ENCODE results near the gene VIP.
"Not testable (repeated sequence)": the region's sequence is repeated elsewhere in the genome, so short reads cannot be mapped to it uniquely, and the experiment has no call there.

The VIP gene

DNA sequence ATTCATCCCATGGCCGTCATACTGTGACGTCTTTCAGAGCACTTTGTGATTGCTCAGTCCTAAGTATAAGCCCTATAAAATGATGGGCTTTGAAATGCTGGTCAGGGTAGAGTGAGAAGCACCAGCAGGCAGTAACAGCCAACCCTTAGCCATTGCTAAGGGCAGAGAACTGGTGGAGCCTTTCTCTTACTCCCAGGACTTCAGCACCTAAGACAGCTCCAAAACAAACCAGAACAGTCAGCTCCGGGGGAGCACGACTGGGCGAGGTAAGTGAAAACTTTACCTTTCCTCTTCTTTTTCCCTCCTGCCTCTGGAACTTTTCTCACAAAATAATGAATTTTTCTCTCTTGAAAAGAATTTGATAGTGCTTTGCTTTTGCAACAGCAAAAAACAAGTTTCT lies at the start of gene VIP:
Gene VIP (plus strand): TSS at position 104 of the 400 bp plus-strand sequence. CDS start 1,381 bp downstream, outside the sequence.
- no peak for TF ChIP-seq ZNF274 (IDR thresholded peaks at IDR 0.05; ENCODE audit: low read depth, low read length)

DNA sequence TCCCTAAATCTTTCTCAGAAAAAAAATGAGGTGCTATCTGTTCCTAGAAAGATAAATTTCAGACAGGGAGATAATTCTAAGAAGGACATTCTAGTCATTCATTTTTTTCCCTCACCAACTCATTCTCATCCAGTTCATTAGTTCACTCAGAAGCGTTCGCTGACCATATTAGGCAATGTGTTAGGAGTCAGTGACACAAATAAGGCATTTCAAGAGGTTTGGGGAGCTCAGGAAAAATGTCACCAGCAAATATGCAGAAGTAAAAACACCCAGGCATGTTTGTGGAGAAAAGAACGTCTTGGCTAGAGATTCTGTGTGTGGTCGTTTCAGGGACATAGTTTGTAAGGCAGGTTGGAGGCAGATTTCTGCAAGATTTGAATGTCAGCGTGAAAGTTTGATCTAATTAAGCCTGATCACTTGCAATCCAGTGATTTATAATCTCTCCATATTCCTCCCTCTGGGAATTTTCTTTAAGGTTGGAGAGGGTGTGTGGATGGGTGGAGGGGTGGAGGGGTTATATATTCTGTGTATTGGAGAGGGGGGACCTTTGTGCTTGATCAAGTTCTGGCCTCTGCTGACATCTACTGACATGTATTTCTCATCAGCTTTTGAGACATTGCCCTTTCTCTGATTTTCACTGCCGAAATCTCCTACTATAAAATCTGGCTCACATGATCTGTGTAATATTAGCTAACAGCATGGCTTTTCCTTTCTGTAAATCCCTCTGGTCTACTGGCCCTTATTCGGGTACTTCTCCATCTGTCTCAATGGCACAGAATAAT lies 49.3 kb upstream of the VIP start:
- TF ChIP-seq ZNF274 (IDR thresholded peaks at IDR 0.05; ENCODE audit: low read depth, low read length): no peak
- no peak overlapping the region for H3K4me3 ChIP-seq (ENCODE audit: low read length)

More for the DNA sequence above, at the start of gene VIP:
- H3K4me3 ChIP-seq (ENCODE audit: low read length): no peak within 1 kb of the TSS

DNA sequence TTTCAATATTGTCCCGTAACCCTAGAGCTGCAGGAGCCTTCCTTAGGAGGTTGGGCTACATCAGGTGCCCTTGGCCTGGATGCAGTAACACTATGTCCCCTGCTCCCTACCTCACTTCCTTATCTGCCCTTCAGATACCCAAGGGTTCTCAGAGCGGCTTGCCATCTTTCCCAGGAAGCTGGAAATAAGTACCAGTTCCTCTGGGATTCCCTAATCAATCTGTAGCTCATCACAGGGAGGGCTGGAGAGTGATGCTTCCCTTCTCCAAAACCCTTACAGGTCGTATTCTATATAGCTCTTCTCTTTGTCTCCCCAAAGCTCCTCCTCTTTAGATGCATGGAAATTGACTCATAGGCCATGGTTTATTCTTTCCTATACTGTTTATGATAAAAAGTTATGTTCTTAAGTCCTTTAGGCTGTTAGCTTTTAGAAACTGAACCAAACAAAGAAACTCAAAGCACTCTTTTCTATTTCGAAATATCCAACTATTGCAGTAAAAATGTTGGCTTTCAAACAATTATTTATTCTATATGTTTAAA lies 48.7 kb upstream of the VIP start:
- H3K4me3 ChIP-seq (ENCODE audit: low read length): no peak overlapping the region
- no peak for TF ChIP-seq ZNF274 (IDR thresholded peaks at IDR 0.05; ENCODE audit: low read depth, low read length)

DNA sequence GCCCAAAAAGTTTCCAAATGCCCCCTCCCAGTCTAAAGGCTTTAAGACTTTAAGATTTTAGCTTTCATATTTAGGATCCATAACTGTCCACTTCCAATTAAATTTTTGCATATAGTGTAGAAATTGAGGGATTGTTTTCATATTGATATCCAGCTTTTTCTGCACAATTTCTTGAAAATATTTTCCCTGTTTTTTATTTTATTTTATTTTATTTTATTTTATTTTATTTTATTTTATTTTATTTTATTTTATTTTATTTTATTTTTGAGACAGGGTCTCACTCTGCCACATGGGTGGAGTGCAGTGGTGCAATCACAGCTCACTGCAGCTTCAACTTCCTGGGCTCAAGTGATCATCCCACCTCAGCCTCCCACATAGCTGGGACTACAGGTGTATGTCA lies 46.8 kb upstream of the VIP start:
- not testable (repeated sequence) for H3K4me3 ChIP-seq (ENCODE audit: low read length)

DNA sequence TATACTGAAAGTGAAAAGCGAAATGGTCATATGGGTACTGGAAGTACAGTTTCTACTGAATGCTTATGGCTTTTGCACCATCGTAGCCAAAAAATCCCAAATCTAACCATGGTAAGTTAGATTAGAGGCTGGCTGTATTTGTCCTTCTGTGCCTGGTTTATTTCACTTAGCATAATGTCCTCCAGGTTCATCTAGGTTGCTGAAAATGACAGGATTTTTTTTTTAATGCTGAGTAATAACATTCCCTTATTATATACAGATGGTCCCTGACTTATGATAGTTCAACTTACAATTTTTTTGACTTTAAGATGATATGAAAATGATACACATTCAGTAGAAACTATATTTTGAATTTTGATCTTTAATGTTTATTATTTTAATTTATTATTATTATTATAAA lies 45.3 kb upstream of the VIP start:
- no peak overlapping the region for H3K4me3 ChIP-seq (ENCODE audit: low read length)
- TF ChIP-seq ZNF274 (IDR thresholded peaks at IDR 0.05; ENCODE audit: low read depth, low read length): no peak

DNA sequence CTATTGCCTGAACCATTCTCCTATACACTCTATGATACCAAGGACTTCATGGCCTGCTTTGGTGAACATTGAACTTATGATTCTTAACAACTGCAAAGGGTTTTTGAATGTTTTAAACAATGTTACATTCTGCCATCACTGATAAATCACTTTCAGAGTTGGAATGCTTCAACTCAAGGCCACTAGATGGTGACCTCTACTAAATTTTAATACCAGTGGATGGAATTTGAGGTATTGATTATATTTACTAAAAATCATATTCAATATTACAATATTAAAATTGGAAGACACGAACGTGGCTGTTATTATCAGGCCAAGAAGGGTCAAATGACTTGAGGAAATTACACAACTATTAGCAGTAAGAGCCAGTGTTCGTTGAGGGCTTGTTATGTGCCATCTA lies 34.3 kb upstream of the VIP start:
- no peak overlapping the region for H3K4me3 ChIP-seq (ENCODE audit: low read length)
- no peak for TF ChIP-seq ZNF274 (IDR thresholded peaks at IDR 0.05; ENCODE audit: low read depth, low read length)

DNA sequence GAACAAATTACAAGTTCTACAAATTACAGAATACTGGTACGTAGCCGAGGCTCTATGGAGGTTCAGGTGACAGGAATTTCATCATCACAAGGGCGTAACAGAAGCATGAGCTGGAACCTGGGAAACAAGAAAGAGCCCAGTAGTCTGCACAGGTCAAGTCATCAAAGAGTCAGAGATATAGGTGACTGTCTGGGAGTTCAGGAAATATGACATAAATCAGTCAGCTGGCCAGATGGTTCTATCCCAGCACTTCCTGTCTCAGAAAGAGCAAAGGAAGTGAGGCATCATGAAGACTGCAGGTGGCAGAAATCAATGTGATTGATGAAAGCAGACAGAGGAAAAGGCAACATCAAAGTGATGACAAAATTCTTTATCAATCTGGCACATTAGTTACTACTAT lies 29.6 kb upstream of the VIP start:
- TF ChIP-seq ZNF274 (IDR thresholded peaks at IDR 0.05; ENCODE audit: low read depth, low read length): no peak
- no peak overlapping the region for H3K4me3 ChIP-seq (ENCODE audit: low read length)

DNA sequence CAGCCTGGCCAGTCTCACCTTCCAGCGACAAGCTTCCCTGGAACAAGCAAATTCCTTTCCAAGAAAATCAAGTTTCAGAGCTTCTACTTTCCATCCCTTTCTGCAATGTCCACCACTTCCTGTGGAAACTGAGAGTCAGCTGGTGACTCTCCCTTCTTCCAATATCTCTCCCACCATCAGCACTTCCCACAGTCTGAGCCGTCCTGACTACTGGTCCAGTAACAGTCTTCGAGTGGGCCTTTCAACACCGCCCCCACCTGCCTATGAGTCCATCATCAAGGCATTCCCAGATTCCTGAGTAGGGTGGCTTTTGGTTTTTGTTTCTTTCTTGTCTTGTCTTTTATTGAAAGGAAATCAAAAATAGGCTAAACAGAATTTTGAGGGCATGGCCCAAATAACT lies 28.6 kb upstream of the VIP start:
- TF ChIP-seq ZNF274 (IDR thresholded peaks at IDR 0.05; ENCODE audit: low read depth, low read length): no peak

DNA sequence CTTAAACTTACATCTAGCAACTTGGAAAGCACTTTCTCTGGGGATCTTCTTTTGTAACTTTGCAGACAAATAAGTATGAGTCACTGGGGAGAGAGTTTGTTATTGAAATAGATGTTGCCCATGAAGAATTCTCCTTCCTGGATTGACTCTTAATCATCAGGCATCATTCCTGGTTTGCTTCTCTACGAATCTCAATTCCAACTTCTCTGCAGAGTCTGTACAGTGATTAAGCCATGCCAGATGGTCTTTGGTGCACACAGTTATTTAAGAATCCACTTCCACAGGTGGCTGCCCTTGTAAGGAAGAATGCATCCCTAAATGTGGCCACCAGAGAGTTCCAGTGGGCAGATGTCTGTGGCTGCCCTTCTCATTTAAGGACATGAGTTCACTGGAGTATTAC lies 27.2 kb upstream of the VIP start:
- no peak for TF ChIP-seq ZNF274 (IDR thresholded peaks at IDR 0.05; ENCODE audit: low read depth, low read length)
- H3K4me3 ChIP-seq (ENCODE audit: low read length): no peak overlapping the region

More for the DNA sequence above, 28.6 kb upstream of the VIP start:
- no peak overlapping the region for H3K4me3 ChIP-seq (ENCODE audit: low read length)

DNA sequence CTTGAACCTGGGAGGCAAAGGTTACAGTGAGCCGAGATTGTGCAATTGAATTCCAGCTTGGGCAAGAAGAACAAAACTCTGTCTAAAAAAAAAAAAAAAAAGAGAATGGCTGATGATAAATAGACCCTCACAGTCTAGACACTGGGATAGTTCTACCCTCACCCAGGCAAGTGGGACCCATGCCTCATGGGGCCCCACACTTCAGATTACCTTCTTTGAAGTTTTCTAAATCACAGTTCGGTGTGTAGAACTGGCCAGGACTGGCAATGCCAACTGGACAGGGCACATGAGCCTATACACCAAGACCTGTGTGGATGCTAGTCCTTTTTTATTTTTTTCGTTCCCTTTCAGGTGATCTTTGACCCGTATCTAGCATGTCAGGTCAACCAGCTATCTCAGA lies 24.3 kb upstream of the VIP start:
- no peak for TF ChIP-seq ZNF274 (IDR thresholded peaks at IDR 0.05; ENCODE audit: low read depth, low read length)

DNA sequence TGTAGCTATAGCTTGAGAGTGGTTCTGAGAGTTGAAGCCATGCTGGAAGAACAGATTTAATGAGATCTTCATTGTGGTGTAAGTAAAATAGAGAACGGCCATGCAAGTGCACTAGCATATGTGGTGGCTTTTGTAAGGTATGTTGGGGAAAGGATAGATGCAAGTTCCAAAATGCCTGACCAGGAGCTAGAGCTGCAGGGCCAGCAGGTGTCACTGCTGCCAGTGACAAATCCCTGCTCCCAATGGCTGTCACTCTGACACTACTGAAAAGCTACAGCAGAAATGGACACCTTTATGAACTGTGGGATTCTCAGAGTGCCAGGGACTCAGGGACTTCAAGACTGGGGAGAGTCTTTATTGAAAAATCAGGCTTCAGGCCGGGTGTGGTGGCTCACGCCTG lies 23.1 kb upstream of the VIP start:
- no peak overlapping the region for H3K4me3 ChIP-seq (ENCODE audit: low read length)
- TF ChIP-seq ZNF274 (IDR thresholded peaks at IDR 0.05; ENCODE audit: low read depth, low read length): no peak

More for the DNA sequence above, 24.3 kb upstream of the VIP start:
- H3K4me3 ChIP-seq (ENCODE audit: low read length): no peak overlapping the region

DNA sequence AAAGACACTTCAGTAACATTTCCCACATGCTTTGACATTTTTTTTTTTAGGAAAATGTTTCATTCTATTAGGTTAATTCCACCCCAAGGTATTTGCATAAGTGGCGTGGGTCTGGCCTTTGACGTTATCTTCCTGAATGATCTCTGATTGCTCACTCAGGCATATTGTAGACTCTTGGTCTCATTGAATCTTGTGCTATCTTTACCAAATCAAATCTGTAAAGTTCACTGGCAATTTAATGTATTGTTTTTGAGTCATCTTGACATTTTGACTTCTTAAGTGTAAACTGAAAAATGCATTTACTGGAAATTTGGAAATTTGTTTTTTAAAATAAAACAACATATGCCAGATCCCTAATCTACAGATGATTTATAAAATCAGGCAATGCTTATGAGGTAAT lies 16.0 kb upstream of the VIP start:
- TF ChIP-seq ZNF274 (IDR thresholded peaks at IDR 0.05; ENCODE audit: low read depth, low read length): no peak
- H3K4me3 ChIP-seq (ENCODE audit: low read length): no peak overlapping the region

DNA sequence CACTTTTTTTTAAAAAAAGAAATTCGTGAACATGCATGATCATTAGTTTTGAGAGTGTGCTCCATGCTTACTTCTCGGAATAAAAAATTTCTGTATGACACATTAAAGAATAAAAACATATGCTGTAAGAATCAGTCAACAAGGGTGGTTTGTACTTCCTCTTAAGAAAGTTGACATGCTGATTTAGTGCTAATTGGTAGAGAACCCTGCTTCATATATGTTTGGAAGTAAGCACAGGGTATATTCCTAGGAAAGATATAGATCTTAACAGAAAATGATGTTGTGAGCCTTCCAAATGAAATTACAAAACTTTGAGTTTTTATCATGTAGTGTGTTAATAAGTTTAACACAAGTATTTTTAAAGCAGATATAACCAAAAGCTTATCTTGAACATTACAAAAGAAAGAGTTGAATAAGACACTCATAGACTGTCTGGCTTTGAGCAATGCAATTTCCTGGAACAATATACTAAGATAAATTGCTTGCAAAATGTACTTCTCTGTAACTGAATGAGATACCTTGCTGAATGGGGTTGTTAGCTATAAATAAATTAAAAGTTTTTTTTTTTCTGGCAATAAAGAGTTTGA lies 13.8 kb upstream of the VIP start:
- H3K4me3 ChIP-seq (ENCODE audit: low read length): no peak overlapping the region
- no peak for TF ChIP-seq ZNF274 (IDR thresholded peaks at IDR 0.05; ENCODE audit: low read depth, low read length)

DNA sequence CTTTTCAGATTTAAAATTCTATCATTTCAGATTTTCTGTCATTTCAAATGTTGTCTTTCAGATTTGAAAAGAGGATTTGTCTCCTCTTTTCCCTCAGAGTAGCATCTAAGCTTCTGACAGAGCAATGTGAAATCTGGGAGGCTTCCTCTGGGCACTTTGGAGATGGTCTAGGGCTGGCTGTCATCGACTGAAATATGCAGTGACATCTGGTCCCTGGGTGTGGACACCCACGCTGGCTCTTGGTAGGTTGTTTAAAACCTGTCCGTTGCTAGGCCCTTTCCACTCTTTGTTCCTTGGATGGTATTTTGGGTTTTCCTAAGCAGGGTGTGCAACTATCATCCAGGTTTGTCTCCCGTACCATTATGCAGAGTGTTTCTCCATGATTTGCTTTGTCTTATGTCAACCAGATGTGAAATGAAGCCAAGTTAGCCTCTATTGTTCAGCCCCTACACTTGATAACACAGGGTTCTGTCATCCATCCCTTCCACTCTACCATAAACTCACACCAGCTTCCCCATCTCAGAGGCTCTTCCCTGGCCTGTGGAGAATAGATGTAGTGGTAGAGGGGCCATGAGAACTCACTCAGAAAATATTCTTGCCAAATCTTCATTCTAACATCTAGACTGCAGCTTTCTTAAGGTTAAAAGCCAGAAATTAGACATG lies 5.0 kb upstream of the VIP start:
- no peak overlapping the region for H3K4me3 ChIP-seq (ENCODE audit: low read length)
- TF ChIP-seq ZNF274 (IDR thresholded peaks at IDR 0.05; ENCODE audit: low read depth, low read length): no peak

DNA sequence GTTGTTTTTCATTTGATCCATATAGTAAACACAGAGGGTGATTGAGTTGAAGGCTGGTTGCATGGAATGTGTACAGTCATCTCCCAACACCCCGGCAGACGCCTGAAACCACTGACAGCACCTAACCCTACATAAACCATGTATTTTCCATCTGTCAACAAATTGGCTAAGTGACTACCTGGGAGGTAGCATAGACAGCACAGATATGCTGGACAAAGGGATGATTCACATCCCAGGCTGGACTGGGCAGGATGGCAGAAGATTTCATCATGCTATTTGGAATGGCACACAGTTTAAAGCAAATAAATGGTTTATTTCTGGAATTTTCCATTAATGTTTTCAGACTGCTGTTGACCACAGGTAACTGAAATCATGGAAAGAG lies 4.4 kb upstream of the VIP start:
- TF ChIP-seq ZNF274 (IDR thresholded peaks at IDR 0.05; ENCODE audit: low read depth, low read length): no peak
- H3K4me3 ChIP-seq (ENCODE audit: low read length): no peak overlapping the region
